ENCODE measurements around the gene TEX29. TPM values are rescaled to one million over a fixed set of nuclear protein-coding genes. Genes with fewer than 3 reads are reported as not detected.

Gene TEX29
- total RNA-seq, 1 experiment from 2014 or later = not detected

DNA sequence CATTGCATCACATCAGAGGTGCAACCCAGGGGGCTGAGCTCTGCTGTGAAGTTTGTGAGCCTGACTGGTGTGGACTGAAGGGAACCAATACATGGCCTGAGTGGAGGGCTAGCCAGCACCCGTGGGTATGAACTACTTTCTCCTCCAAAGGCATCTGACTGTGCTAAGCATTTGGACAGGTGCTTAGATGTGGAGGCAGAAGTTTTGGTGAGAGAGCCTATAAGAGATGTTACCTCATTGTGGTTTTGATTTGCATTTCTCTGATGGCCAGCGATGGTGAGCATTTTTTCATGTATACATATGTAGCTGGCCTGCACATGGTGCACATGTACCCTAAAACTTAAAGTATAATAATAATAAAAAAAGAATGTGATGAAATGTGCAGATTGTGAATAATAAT is 46.9 kb downstream of the TEX29 start:
- no peak for DNase-seq (ENCODE audit: low spot score)

DNA sequence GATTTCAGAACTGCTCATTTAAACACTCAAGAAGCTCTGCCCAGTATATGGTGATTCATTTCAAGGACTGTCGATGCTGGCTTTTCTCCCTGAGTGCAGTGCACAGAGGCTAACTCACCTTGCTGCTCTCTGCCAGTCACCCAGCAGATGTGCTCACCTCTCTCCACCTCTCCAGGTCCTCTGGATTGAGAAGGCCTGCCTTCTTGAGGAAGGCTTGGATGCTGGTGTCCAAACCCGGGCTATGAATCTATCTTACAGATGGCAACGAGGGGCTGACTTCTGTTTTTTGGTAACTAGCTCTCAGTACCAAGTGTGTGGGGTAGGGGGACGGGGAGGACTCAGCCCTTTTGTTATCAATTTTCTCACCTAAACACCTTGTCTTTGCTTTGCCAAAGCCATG is 47.6 kb downstream of the TEX29 start:
- DNase-seq (ENCODE audit: low spot score) = no peak

DNA sequence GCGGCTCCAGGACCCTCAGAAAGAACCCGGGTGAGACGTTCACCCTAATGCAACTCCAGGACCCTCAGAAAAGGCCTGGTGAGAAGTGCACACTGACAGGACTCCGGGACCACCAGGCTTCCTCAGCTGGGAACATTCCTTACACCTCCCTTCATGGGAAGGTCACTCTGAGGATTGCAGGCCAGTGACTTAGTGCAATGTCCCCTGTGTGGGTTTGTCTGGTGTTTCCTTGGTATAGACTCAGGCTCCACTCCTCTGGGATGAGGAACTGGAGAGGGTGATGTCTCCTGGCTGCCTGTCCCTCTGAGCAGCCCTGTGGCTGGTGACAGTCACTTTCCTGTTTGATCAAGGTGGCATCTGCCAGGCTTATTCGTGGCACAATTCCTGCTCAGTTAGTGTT is 49.7 kb downstream of the TEX29 start:
- no peak for DNase-seq (ENCODE audit: low spot score)

DNA sequence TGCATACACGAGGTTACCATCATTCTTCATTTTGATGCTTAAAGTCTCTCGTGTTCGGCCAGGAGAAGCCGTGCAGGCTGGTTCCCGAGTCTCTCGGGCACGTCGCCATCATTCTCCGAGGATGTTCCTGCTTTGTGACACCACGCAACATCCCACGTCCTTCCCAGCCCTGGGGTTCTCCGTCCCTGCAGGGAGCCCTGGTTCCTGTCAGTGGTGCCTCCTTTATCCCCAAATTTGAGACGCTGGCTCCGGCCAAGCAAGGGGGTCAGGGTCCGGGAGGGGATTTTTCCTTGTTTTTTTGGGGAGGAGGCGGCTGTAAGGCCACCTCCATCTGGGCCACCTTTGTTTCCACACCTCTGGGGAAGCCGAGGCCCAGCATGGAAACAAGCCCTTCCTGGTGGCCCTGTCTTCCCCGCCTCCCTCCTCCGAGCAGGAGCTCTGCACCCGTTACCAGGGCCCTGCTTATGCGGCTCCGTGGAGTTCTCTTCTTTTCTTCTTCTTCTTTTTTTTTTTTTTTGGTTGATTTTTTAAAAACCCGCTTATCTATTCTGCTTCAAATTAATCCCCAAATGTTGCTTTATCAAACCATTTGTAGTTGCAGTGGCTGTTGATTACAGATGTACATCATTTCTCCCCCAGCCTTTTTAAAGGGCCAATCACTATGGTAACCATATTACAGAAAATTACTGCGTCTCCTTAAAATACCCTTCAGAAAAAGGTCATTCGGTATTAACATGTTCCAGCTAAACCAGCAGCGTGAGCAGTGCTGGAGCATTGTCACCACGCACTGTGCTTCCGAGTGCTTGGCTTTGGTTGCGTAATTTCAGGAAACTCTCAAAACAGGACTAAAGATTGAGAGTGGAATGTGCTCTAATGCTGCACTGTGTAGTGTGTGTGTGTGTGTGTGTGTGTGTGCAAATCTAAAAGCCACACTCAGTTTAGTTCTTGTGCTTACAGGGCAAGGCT is 50.4 kb downstream of the TEX29 start:
- DNase-seq (ENCODE audit: low spot score) = no peak

DNA sequence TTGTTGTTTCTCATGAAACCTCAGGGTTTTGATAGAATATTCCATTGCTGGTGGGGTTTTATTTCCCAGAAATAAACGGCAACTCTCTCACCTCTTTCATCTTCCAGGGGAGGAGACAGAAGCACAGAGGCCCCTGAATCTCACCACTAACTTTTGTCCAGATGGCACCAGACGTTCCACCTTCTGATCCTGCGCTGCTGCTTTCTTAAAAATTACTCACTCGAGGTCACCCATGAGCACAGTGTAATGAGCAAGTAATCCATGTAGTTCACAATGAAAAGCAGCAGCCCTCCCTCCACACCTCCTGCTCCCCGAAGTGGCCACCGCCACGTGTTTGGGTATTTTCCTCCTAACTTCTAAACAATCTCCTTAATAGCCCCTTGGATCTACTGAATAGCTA is 51.3 kb downstream of the TEX29 start:
- no peak for DNase-seq (ENCODE audit: low spot score)

DNA sequence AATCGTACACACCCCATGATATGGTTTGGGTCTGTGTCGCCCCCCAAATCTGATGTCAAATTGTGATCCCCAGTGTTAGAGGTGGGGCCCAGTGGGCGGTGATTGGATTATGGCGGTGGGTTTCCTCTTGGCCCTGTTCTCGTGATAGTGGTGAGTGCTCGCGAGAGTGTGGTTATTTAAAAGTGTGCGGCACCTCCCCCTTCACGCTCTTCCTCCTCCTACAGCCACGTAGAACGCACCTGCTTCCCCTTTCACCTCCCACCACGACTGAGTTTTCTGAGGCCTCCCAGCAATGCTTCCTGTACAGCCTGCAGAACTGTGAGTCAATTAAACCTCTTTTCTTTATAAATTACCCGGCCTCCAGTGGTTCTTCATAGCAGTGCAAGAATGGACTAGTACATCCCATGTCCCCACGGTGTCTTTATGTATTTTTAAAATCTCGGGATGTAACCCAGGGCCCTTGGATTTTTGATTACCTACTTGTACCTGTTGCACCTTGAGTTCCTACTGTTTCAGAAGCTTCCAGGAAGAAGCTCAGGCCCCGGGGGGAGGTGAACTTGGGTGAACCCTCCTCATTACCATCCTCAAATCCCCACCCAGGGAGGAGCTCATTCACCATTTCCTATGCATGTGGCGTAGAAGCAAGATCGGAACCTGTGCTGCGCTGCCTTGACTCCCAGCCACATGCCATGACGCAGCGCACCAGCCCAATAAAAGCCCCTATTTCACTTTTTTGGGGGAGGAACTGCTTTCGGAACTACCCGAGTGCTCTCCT is 52.4 kb downstream of the TEX29 start:
- no peak for DNase-seq (ENCODE audit: low spot score)

DNA sequence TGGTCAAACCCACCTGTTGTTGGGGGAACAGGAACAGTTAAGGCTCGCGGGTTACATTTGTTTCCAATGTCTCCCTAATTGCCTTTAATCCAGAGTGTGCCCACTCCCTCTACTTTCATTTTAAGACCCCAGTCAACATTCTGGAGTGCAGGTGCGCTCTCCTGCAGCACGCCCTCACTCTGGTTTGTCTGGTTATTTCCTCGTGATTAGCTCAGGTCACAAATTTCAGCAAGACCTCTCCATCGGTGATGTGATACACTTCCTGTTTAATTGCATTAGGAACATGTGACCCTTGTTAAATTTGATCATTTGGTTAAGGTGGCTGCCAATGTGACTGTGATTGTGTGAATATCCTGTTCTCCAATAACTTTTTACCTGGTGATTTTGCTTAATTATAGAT is 53.0 kb downstream of the TEX29 start:
- DNase-seq (ENCODE audit: low spot score) = no peak

DNA sequence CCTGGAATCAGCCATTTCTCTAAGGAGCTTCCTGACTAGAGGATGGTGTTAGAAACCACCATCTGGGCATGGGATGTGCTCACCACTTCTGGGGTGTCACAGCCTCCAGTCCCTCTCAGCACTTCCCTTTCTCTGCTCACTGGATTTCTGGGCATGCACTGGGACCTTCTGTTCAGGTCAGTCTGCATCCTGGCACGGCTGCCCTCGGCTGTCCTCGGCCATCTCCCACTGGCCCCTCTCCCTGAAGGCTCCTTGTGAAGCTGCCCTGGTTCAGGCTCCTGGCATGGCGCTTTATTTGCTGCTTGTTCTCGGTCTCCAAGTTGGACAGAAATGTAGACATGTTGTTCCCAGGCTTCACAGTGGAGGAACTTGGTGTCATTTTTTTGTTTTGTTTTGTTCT is 60.0 kb downstream of the TEX29 start:
- no peak for DNase-seq (ENCODE audit: low spot score)

DNA sequence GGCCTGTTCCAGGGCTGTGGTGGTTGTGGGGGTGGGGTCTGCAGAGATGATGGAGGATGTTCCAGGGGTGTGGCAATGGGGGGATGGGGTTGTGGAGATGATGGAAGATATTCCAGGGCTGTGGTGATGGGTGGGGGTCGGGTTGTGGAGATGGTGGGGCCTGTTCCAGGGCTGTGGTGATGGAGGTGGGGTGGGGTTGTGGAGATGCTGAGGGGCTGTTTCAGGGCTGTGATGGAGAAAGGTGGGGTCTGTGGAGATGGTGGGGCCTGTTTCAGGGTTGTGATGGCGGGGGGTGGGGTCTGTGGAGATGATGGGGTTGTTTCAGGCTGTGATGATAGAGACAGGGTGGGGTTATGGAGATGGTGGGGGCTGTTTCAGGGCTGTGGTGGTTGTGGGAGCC is 62.0 kb downstream of the TEX29 start:
- DNase-seq (ENCODE audit: low spot score) = no peak

DNA sequence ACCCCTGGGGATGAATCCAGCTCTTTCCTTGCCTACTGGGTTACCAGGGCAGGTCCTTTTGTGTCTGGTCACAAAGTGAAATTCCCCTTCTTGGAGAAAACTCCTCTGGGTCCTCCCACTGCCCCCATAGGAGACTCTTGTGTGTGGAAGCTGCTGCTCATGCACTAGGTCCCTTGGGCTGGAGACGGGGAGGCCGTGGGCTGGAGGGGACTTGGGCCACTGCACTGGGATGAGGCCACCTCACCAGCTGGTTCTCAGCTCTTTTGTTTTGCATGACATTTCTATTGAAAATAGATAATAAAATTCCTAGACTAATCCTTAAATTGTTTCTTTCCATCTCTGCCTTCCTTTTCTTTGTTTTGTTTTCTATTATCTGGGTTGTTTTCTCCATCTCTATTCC is 62.4 kb downstream of the TEX29 start:
- DNase-seq (ENCODE audit: low spot score) = no peak

DNA sequence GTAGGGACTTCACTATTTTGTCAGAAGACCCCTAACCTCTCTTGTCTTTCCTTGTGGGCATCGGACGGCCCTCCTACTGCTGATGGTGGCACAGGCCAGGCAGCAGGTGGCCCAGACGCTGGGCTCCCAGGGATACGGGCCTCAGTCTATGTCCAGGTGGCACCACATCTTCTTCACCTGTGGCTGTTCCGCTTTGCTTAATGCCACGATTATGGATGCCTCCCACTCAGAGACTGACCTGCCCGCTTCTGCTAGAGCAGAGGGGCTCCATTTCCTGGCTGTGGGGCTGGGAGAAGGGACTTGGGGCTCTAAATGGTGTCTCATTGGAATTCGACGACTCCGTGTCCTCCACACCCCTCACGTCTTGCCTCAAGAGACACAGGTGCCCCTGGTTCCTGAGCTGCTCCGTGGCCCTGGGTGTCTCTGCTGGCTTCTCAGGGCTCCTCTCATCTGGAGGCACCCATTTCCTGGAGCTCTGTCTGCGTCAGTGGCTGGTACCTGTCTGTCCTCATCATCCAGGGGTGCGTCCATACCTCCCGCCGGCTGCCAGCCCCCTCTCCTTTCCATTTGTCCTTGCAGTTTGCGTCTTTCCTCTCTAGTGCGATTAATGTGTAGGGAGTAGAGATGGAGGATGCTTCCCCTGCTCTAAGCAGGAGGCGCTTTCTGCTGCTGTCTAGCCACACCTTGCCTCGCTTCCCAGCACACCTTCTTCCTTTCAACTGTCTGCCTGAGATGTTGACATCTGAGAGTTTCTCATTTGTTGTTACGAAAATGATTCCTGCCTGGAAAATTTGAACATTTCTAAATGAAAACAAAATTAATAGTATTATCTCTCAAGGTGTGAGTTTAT is 63.4 kb downstream of the TEX29 start:
- DNase-seq (ENCODE audit: low spot score) = no peak

DNA sequence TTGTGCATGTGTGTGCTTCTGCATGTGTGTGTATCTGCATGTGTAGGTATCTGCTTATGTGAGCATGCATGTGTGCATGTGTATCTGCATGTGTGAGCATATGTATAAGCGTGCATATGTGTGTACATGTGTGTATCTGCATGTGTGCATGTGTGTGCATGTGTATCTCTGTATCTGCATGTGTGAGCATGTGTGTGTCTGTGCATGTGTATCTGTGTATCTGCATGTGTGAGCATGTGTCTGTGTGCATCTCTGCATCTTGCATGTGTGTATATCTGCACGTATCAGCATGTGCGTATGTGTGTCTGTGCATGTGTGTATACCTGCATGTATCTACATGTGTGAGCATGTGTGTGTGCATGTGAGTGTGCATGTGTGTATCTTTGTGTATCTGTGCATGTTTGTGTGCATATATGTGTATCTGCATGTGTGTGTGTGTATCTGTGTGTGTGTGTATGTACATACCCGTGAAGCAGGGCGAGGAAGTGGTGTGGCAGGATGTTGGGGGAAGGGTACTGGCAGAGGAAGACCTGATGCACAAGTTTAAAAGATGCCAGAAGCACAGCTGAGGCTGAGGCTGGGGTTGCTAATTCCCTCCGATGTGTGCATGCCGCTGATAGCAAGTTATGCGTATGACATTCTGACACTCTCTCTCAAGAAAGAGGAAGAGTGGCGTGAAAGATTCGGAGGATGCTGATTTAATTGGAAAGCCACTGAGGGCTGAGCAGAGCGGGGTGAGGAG is 64.2 kb downstream of the TEX29 start:
- no peak for DNase-seq (ENCODE audit: low spot score)

DNA sequence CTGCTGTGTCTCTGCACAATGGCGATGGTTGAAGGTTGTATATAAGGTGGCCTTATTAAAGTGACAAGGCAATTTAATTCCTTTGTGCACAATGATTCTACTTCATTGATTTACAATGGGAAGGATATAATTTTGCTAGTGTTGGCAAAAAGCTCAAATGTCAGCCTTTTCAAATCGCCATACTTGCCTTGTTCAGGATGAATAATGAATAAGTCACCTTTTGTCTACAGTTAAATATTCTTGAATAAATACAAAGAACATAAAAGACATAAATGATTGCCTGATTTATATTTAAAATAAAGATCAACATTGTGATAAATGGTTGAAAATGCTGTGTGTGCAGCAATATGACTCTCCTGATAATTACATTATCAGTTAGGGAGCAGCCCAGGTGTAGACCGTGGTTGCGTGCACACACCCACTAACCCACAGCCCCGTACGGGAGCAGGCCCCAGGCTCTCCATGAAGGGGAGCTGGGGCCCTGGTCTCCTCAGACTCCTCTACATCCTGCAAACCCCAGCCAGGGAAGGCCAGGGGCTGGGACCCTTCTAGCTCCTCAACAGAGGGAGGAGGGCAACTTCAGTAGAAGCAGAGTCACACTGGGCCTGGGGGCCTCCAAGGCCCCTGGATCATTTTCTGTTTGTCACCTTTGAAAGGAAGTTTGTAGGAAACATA is 64.9 kb downstream of the TEX29 start:
- DNase-seq (ENCODE audit: low spot score) = no peak

DNA sequence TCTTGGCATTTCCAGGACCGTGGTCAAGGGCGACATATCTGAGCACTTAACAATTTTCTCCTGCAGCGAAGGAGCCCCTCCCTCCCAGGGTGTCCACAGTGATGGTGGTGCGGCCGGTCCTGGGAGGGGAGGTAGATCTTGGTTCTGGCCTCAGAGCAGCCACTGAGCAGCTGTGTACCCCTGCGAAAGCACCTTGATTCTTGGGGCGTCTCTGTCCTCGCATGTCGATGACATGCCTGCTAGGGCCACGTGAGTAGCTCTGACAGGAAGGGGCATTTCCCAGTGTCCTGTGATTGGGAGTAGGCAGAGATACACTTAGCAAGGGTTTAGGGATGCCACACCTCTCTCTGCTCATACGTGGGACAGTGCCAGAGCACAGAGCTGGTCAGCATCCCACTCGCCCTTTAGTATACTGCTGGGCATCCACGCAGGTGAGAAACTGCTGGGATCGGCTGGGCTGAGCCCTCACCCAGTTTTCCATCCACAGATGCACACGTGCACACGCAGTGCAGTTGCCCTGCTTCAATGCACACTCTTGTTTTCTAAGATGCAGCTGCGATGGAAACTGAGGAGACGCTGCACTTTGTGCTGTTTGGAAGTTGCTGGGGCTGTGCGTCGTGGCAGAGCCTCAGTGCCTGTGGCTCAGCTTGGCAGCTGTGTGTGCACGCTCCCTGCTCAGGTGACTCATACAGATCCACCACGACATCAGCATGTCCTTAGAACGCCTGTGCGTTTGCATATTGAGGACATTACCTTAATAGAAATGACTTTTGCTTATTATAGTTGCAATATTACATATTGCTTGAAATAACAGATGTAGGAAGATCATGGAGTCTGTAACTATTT is 66.8 kb downstream of the TEX29 start:
- no peak for DNase-seq (ENCODE audit: low spot score)

DNA sequence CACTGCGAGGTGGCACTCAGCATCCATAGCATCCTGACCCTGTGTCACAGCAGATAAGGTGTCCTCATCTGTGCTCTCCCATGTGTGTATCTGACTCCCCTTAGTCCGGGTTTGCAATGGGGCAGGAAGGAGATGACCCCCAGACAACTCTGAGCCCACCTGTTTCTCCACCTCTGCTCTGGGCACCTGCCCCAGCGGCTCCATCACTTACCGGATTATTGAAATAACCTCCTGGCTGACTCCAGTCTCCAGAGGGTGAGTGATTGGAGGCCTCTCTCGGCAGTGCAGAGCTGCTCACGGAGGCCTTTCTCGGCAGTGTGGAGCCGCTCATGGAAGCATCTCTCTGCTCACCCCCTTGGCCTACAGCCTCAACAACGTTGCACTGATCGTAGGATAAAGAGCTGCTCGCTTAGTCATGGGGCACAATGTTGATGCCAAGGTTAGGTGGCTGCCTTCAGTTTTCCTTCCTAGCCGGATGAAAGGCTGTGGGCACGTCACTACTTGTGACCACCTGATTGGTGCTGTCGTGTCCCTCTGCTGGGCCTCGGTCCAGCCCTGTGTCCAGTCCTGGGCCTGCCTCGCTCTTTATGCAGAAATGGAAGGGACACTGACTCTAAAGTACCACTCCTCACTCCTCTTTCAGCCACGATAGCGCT is 67.6 kb downstream of the TEX29 start:
- no peak for DNase-seq (ENCODE audit: low spot score)

DNA sequence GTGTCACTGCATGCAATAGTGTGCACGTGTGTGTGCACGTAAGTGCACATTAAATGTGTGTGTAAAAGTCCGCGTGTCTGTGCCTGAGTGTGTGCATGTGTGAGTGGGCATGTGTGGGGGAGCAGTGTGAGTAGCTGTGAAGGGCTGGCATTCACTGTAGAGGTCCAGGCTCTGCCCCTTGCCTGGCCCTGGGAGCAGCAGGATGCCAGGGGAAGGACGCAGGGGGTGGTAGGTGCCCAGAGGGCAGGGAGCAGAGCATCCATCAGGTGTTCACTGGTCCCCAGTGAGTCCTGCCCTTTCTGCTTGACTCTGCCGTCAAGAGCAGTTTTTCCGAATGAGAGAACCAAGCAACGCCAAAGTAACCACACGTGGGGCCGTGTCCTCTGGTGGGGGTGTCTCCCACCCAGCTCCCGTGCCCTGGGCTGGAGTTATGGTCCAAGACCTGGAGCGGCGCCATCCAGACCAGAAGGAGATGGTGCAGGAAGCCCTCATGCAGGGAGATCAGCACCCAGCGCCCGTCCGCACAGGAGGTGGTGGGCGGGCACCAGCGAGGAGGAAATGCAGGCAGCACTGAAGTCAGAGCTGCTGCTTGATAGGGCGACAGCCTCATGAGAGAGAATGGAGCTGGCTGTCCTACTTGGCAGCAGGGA is 68.5 kb downstream of the TEX29 start:
- no peak for DNase-seq (ENCODE audit: low spot score)

DNA sequence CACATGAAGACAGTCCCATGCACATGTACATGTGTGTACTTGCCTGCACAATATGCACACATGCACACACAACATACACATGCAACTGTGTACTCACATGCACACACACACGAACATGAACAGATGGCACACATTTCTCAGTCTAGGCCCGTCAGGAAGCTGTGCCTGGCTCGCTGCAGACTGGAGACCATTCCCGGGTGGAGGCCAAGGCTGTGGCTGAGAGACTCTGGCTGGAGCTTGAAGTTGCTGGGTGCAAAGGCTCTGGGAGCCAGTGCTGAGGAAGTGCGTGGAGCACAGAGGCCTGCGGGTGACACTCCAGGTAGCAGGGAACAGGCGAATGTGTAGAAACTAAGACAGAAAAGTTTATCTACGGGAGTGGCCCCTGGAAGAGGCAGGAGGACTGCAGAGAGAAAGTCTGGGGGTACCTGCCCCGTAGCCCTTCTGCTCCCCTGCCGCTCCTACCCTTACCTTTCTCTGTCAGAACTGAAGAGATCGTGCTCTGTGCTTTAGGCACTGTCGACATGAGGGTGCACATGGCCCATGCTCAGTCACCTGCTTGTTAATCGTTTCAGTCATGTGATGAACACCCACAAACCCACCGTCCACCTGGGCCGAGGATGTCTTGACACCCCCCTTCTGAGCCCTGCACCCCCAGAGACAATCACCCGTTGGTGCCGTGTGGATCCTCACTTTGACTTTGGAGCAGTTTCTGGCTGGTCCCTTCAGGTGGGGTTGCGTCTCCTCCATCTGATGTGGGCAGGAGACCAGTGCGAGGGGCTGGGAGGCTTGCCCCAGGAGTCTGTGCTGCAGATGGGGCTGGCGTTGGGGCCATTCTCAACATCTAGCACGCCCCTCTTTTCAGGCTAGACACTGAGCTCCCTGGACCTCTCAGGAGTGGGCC is 69.4 kb downstream of the TEX29 start:
- DNase-seq (ENCODE audit: low spot score) = no peak
